ENCODE results near the gene SPCS2. TPM values are rescaled to one million over a fixed set of nuclear protein-coding genes. Genes with fewer than 3 reads are reported as not detected.

Gene SPCS2
- polyA plus RNA-seq, 1 donor from 2014 or later, result 84.7 TPM

- H4K20me1 ChIP-seq (ENCODE audit: insufficient read depth), result no peaks in the 10 kb centered on the region
- no peak overlapping the region for H3K9ac ChIP-seq (ENCODE audit: low read length)
- no peaks in the 10 kb centered on the region for H3K9me2 ChIP-seq (ENCODE audit: insufficient read depth, low read length)
- no peak overlapping the region for H2AFZ ChIP-seq (ENCODE audit: low read depth, low read length)
- TF ChIP-seq, protein P1, sequence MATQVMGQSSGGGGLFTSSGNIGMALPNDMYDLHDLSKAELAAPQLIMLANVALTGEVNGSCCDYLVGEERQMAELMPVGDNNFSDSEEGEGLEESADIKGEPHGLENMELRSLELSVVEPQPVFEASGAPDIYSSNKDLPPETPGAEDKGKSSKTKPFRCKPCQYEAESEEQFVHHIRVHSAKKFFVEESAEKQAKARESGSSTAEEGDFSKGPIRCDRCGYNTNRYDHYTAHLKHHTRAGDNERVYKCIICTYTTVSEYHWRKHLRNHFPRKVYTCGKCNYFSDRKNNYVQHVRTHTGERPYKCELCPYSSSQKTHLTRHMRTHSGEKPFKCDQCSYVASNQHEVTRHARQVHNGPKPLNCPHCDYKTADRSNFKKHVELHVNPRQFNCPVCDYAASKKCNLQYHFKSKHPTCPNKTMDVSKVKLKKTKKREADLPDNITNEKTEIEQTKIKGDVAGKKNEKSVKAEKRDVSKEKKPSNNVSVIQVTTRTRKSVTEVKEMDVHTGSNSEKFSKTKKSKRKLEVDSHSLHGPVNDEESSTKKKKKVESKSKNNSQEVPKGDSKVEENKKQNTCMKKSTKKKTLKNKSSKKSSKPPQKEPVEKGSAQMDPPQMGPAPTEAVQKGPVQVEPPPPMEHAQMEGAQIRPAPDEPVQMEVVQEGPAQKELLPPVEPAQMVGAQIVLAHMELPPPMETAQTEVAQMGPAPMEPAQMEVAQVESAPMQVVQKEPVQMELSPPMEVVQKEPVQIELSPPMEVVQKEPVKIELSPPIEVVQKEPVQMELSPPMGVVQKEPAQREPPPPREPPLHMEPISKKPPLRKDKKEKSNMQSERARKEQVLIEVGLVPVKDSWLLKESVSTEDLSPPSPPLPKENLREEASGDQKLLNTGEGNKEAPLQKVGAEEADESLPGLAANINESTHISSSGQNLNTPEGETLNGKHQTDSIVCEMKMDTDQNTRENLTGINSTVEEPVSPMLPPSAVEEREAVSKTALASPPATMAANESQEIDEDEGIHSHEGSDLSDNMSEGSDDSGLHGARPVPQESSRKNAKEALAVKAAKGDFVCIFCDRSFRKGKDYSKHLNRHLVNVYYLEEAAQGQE (IDR thresholded peaks at IDR 0.05; ENCODE audit: borderline replicate concordance), result no peak
- TF ChIP-seq, protein P2, sequence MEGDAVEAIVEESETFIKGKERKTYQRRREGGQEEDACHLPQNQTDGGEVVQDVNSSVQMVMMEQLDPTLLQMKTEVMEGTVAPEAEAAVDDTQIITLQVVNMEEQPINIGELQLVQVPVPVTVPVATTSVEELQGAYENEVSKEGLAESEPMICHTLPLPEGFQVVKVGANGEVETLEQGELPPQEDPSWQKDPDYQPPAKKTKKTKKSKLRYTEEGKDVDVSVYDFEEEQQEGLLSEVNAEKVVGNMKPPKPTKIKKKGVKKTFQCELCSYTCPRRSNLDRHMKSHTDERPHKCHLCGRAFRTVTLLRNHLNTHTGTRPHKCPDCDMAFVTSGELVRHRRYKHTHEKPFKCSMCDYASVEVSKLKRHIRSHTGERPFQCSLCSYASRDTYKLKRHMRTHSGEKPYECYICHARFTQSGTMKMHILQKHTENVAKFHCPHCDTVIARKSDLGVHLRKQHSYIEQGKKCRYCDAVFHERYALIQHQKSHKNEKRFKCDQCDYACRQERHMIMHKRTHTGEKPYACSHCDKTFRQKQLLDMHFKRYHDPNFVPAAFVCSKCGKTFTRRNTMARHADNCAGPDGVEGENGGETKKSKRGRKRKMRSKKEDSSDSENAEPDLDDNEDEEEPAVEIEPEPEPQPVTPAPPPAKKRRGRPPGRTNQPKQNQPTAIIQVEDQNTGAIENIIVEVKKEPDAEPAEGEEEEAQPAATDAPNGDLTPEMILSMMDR (IDR thresholded peaks at IDR 0.05; ENCODE audit: poor library complexity, severe bottlenecking), result no peak
- TF ChIP-seq POLR2AphosphoS5 (IDR thresholded peaks at IDR 0.05), result no peak
- TF ChIP-seq MXI1 (conservative IDR thresholded peaks at IDR 0.05; ENCODE audit: poor library complexity, severe bottlenecking), result no peak
- TF ChIP-seq EP300 (conservative IDR thresholded peaks at IDR 0.05; ENCODE audit: poor library complexity, severe bottlenecking), result no peak
- no peaks in the 10 kb centered on the region for H3K79me2 ChIP-seq (replicated peaks; ENCODE audit: insufficient read depth, low read length)
- H3K27me3 ChIP-seq (ENCODE audit: insufficient read depth, low read depth, low read length), result no peaks in the 10 kb centered on the region
- H3K4me2 ChIP-seq (ENCODE audit: low read length), result no peak overlapping the region
- no peak overlapping the region for H3K4me3 ChIP-seq (ENCODE audit: low read length)
- no peaks in the 10 kb centered on the region for H3K36me3 ChIP-seq (ENCODE audit: insufficient read depth, low read length)
- no peaks in the 10 kb centered on the region for H3K9me3 ChIP-seq (ENCODE audit: low read length)
- H3F3A ChIP-seq (ENCODE audit: insufficient read depth, low read length, poor library complexity, severe bottlenecking), result no peaks in the 10 kb centered on the region
- no peak overlapping the region for H3K27ac ChIP-seq (ENCODE audit: low read length)
Measured at GRCh38 chr11:74942073-74942759, 6.8 kb upstream of the SPCS2 start.

GRCh38 chr11:74948546-74948897, 544 bp upstream of the SPCS2 start:
- TF ChIP-seq EZH2 (IDR thresholded peaks at IDR 0.05; ENCODE audit: borderline replicate concordance, insufficient read depth, low read length, poor library complexity, severe bottlenecking), result no peak
- no peak for TF ChIP-seq EP300 (conservative IDR thresholded peaks at IDR 0.05; ENCODE audit: poor library complexity, severe bottlenecking)
- TF ChIP-seq, protein P1 (IDR thresholded peaks at IDR 0.05; ENCODE audit: borderline replicate concordance), result no peak
- TF ChIP-seq TAF1 (IDR thresholded peaks at IDR 0.05; ENCODE audit: low read depth), result no peak
- TF ChIP-seq SMC3 (conservative IDR thresholded peaks at IDR 0.05; ENCODE audit: poor library complexity), result no peak
- TF ChIP-seq RAD21 (conservative IDR thresholded peaks at IDR 0.05), result no peak
- TF ChIP-seq, protein P2 (IDR thresholded peaks at IDR 0.05; ENCODE audit: poor library complexity, severe bottlenecking), result no peak
- no peak for TF ChIP-seq POLR2AphosphoS5 (IDR thresholded peaks at IDR 0.05)
- TF ChIP-seq MXI1 (conservative IDR thresholded peaks at IDR 0.05; ENCODE audit: poor library complexity, severe bottlenecking), result no peak
- Histone ChIP-seq H3K27ac (ENCODE audit: low read length) (peak overlapping the region; percentile 46), H3K4me3 (ENCODE audit: low read length) (peak overlapping the region; percentile 84), H3F3A (ENCODE audit: insufficient read depth, low read length, poor library complexity, severe bottlenecking) (no peaks in the 10 kb centered on the region), H3K9me2 (ENCODE audit: insufficient read depth, low read length) (no peaks in the 10 kb centered on the region), H2AFZ (ENCODE audit: low read depth, low read length) (peak overlapping the region; percentile 56), H3K27me3 (ENCODE audit: insufficient read depth, low read depth, low read length) (no peaks in the 10 kb centered on the region), H3K9ac (ENCODE audit: low read length) (peak overlapping the region; percentile 53), H4K20me1 (ENCODE audit: insufficient read depth) (no peaks in the 10 kb centered on the region), H3K36me3 (ENCODE audit: insufficient read depth, low read length) (no peaks in the 10 kb centered on the region), H3K9me3 (ENCODE audit: low read length) (no peaks in the 10 kb centered on the region), H3K4me2 (ENCODE audit: low read length) (peak overlapping the region; percentile 29), H3K79me2 (replicated peaks; ENCODE audit: insufficient read depth, low read length) (peaks cover 28% of the 10 kb centered on the region)

All from neural cell (in vitro differentiated cells).